D341Med (cell line): ENCODE measurements around the gene MYG1.
"Not testable (repeated sequence)": the region's sequence is repeated elsewhere in the genome, so short reads cannot be mapped to it uniquely, and the experiment has no call there.

Experiments
- DNase-seq: peaks from one replicate; pipeline ENCODE4 v3.0.0; 2012; ENCODE audit warnings: low spot score

MYG1 gene

GRCh38 chr12:53328043-53328435 is 28.5 kb downstream of the MYG1 start:
- no peak for DNase-seq

DNA sequence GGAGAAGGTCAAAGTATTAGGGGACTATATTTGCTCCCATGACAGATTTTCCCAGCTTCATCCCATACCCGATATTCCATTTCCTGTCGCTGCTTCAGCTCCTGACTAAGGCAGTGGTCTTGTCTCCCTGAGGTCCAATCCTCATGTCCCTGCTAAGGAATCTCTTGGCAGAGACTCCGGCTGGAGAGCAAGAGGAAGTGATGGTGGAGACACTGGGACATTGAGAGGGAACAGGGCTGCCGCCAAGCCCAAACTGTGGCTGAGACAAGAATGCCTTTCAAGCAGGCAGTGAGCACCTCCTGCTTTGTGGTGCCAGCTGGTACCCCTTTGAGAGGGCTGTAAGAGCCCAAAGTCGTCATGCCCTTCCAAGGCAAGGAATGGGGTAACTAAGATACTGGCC is 31.2 kb downstream of the MYG1 start:
- DNase-seq = no peak

DNA sequence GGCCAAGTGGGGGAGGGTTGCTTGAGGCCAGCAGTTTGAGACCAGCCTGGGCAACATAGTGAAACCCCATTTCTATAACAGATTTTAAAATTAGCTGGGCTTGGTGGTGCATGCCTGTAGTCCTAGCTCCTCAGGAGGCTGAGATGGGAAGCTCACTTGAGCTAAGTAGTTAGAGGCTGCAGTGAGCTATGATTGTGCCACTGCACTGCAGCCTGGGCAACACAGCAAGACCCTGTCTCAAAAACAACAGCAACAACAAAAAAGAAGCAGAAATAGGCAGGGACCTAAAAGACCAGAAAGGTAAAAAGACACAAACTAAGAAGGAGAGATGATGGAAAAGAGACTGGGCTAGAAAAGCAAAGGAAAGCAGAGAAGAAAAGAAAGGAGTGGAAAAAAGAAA is 32.8 kb downstream of the MYG1 start:
- not testable (repeated sequence) for DNase-seq

DNA sequence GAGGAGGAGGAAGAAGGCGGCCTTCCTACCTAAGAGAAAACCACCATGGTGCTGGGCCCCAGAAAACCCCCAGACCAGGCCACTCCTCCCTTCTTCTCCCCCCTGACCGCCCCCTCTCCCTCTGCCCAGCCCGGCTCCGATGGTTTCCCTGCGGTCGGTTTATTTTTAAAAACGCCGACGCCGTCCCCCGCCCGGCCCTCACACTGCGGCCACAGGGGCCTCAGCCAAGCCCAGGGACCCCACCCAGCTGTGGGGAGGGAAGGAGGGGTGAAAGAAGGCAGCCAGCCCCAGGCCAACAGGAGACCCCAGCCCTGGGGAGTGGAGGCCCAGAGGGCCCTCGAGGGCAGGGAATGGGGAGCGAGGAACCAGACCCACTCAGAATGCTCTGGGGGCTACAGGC is 33.2 kb downstream of the MYG1 start:
- DNase-seq = peak; percentile 21

GRCh38 chr12:53333289-53333688 is 33.8 kb downstream of the MYG1 start:
- peak; percentile 15 for DNase-seq

- no peak for DNase-seq
Measured at GRCh38 chr12:53333845-53334244, 34.4 kb downstream of the MYG1 start.

GRCh38 chr12:53334822-53335221 is 35.3 kb downstream of the MYG1 start:
- DNase-seq = no peak

DNA sequence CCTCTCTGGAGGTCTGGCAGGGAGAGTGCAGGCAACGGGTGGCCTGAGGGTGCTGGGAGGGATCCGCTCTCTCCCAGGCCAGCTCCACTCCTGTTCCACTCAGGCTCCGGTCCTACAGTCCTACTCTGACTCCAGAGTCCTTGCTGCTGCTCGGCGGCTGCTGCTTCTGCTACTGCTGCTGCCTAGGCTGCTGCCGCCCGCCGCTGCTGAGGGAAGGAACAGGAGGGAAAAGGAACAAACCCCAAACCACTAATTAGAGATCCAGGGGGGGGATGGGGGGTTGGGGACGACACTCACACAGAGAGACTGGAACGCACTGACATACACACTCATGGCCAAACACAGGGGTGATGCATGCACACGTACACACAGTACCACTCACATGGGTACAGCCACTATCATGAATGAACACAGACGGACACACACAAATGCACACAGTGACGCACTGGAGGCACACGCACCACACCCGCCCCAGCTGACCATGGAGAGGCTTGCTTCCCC is 36.7 kb downstream of the MYG1 start, which contains the start of gene SP7:
TSS of gene SP7 (minus strand) at position 174 of the 501 bp plus-strand sequence. CDS start 708 bp downstream, outside the sequence.
- no peak for DNase-seq

GRCh38 chr12:53338017-53338416 is 38.5 kb downstream of the MYG1 start:
- DNase-seq = no peak

GRCh38 chr12:53338916-53339315 is 39.4 kb downstream of the MYG1 start:
- peak; percentile 47 for DNase-seq

DNA sequence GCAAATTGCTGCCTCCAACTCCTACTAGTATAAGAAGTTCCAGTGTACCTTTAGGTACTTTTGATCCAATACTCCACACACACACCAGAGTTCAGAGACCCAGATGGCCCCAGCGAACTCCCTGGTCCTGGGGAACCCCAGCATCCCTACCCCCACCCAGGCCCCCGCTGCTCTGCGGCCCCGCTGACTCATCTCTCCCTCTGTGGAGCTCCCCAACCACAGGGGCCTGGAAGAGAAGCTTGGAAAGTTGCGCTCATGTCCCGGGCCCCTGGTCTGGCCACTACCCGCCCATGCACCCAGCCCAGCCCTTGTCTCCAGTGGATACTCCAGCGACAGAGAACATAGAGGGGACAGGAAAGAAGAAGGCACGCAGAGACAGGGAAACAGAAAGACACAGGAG is 40.9 kb downstream of the MYG1 start:
- DNase-seq = no peak

DNA sequence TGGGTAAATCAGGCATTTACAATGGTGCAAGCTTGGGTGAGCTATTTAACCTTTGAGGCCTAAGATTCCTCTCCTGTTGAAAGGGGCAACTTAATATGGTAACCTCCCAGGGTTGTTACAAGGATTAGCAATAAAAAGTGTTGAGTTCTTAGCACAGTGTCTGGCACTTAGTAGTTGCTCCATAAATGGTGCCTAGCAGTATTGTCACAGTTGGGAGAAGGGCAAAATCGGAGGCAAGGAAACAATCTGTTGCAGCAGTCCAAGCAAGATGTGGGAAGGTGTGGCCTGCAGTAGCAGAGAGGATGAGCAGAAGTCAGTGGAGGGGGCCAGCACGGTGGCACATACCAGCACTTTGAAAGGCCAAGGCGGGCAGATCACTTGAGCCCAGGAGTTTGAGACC is 44.0 kb downstream of the MYG1 start:
- DNase-seq = no peak

GRCh38 chr12:53343969-53344368 is 44.5 kb downstream of the MYG1 start:
- no peak for DNase-seq

GRCh38 chr12:53344487-53344823 is 45.0 kb downstream of the MYG1 start:
- DNase-seq = no peak

DNA sequence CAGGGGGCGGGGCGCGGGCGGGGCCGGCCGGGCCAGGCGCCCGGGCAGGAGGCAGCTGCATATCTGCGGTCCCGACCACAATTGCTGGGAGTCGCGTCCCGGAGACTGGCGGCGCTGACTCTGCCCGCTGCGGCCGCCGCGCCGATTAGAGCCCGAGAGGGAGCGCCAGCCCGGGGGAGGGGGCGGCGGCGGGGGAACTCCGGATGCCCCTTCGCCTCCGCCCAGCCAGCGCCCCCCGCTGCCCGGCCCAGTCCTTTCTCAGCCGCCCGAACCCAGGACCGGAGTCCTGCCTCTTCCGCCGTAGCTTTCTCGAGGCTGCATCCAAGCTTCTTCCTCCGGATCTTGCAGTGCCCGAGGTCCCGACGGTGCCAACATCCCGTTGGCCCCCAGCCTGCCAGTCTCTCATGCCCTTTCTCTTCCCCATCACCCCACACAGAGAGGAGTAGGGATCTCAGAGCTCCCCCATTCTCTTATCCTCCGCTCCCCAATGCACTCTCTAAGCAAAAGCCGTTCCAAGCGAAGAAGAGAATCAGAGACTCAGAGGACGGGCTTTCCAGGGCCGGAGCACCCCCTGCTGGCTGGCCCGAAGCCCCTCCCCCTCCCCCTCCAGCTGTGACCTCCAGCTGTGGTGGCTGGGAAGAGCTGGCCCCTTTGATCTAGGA is 45.5 kb downstream of the MYG1 start:
- DNase-seq = peak; percentile 85

GRCh38 chr12:53345486-53346188 is 46.1 kb downstream of the MYG1 start:
- no peak for DNase-seq

DNA sequence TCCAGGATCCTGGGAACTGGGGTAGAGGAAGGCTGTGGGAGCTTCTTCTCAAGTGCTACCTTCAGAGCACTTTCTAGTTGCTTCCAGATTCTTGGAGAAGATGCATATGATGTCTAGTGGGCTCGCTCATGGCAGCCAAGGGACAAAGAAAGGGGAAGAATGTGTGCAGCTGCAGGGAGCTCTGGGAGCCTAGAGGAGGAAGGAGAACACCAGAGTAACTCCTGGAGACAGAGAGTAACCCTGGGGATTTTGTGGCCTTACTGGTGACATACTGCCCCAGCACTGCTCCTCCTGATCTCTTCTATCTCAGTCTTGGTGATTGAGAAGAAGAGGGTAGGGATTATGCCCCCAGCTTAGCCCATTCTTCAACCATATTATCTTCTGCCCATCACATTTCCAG is 47.0 kb downstream of the MYG1 start:
- DNase-seq = no peak

- no peak for DNase-seq
Measured at GRCh38 chr12:53347905-53348304, 48.4 kb downstream of the MYG1 start.

DNA sequence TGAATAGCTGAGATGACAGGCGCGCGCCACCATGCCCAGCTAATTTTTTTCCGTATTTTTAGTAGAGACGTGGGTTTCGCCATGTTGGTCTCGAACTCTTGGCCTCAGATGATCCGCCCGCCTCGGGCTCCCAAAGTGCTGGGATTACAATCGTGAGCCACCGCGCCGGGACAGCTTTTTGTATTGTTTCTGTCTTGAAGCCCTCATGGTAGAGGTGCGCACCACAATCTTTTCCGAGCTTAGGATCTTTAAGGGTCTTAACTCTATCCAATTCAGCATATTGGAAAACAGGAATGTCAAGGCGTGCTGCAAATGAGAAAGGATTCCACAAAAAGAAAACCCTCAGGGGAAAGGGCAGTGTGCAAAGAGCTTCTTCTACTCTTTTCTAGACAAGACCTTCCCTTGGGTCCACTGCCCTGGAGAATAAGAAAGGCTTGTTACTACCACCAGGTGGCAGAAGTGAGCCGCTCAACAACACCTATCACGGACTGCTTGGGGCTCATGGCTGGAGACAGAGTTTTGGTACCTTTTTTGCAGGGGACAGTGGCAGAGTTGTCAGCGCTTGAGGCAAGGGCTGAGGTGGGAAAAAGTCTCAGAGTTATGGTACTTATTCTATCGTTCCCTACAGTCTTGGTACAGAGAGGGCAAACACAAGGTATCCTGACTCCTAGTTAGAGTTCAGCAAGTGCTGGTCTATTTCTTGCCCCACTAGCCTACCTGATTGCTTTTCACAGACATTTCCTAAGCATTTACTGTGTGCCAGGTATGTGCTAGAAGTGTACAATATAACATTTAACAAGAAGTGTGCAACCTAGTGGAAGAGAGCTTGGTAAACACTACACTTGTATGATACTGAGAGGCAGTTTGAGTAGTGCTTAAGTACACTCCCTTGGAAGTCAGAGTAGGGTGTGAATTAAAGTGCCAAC is 53.1 kb downstream of the MYG1 start:
- DNase-seq = peak; percentile 79

GRCh38 chr12:53353257-53353655 is 53.8 kb downstream of the MYG1 start:
- no peak for DNase-seq

DNA sequence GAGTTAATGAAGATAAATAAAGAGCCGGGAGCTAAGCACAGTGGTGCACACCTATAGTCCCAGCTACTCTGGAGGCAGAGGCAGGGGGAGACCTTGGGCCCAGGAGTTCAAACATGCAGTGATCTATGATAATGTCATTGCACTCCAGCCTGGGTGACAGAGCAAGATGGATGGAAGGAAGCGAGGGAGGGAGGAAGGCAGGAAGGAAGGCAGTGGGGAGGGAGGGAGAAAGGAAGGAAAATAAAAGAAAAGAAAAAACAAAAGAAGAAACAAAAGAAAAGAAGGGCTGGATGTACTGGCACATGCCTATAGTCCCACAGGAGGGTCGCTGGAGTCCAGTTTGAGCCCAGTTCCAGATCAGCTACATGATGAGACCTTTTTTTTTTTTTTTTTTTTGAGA is 55.6 kb downstream of the MYG1 start:
- DNase-seq = no peak
